Endometrium (tissue), 2 donors: Measurements from ENCODE around the gene BRD8.
"Not testable (repeated sequence)": the region's sequence is repeated elsewhere in the genome, so short reads cannot be mapped to it uniquely, and the experiment has no call there.

Experiments
- FAIRE-seq: peaks from 2 replicates; lab custom pipeline; 2012; peaks lifted over from hg19 to GRCh38; lab: Jason Lieb, UNC
- donor health status: control.
- donor health status: control.

The BRD8 gene

DNA sequence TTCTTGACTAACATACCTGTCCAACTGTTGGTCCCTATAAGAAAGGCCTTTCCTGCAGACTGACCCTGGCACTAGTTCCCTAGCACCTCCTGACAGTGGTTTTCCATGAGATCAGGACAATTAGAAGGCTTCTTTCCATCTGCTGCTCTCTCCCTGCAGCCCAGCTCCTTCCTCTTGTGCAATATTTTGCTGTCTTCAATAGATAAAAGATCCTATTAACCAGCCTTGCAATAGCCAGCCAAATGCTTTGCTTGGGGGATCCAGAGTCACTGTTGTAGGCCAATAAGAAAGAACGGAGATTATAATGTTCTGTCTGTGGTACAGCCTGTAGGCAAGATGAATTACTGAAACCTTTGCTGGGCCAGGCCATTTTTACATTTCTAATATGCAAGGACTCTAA, 20.8 kb downstream of the BRD8 start:
- no peak for FAIRE-seq

- FAIRE-seq, result not testable (repeated sequence)
Observed at GRCh38 chr5:138155977-138156376, 22.5 kb downstream of the BRD8 start.

- no peak for FAIRE-seq
Observed at GRCh38 chr5:138149530-138149929, 28.9 kb downstream of the BRD8 start.

GRCh38 chr5:138148811-138149210, 29.6 kb downstream of the BRD8 start:
- no peak for FAIRE-seq

GRCh38 chr5:138143578-138143977, 34.9 kb downstream of the BRD8 start:
- not testable (repeated sequence) for FAIRE-seq

DNA sequence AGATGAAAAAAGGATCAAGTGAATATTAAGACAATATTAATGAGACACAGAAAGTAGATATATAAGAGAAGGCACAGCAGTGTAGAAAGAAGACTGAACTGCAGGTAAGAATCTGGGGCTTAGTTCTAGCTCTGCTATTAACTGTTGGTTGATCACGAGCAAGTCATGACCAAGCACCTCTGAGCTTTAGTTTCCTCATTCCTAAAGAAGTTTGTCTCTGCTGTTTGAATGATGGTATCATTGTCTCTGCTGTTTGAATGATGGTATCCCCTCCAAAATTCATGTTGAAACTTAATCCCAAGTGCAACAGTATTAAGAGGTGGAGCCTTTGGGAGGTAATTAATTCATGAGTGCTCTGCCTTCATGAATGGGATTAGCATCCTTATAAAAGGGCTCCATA, 36.7 kb downstream of the BRD8 start:
- no peak for FAIRE-seq

- FAIRE-seq, result no peak
Observed at GRCh38 chr5:138140268-138140667, 38.2 kb downstream of the BRD8 start.

DNA sequence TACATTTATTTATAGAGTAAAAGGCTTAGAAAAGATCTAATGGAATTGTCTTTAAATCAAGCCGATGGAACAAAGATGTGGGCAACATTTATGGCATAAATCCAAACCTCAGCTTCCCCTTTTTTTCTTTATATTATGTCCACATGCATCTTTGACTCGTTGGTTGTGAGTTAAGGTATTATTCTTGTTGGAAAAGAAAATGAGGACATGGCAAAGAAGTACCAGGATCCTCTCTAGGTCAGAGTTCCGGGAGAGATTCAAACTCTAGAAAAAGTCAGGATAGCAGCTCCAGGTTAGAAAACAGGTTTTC, 38.7 kb downstream of the BRD8 start:
- FAIRE-seq, result no peak

- FAIRE-seq, result no peak
Observed at GRCh38 chr5:138138949-138139780, 39.3 kb downstream of the BRD8 start, which contains the start of gene NME5. NME5 (minus strand) TSS chr5:138139428; CDS start chr5:138138780, 648 bp downstream.

DNA sequence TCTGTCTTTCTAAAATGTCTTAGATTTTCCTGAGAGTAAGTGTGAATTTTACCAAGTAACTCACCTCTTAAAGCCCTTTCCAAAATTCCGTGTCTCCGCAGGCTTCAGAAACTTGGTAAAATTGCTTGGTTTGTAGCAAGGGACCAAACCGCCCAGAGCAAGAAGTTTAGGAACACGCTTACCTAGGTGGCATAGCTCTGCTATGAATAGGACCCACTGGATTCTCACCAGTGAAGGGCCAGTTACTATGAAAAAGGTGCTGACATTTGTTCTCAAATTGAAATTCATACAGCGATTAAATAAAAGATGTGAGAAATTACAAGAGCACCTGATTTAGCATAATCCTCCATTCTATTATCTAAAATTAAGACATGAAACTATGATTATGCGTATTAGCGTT, 45.9 kb downstream of the BRD8 start:
- FAIRE-seq, result no peak

- no peak for FAIRE-seq
Observed at GRCh38 chr5:138129347-138129746, 49.1 kb downstream of the BRD8 start.

DNA sequence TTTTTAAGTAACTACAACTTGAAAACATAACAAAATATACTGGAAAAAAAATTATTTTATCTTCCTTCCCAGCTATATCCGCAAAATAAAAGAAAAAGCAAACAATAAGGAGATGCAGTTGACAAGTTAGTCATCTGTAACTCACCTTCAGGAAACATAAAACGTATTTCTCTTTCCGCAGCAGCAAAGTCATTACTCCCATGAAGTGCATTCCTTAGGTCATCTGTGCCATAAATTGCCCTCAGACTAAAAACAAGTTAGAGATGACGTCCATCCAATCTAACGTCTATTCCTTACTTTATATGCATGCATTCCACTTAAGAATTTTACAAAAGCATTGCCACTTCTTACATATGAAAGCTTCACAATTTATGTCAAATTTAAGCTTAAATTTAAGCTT, 50.1 kb downstream of the BRD8 start:
- no peak for FAIRE-seq

- FAIRE-seq, result no peak
Observed at GRCh38 chr5:138115254-138115653, 63.2 kb downstream of the BRD8 start.

DNA sequence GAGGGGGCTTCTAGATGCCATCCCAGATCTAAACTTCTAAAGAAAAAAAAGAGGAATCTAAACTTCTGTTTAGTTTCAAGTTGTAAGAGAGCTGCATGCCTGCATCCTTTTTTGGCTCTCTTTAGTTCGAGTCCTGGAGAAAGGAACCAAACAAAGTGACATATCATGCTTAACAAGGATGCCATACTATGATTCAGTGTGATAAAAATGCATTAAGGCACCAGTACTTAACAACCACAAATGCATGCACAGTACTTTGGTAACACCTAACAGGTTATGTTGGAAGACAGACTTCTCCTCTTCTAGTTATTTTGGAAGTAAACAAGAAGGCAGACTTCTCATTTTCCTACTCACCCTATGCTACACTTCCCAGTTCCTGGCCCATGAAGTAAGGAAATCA, 66.5 kb downstream of the BRD8 start:
- FAIRE-seq, result no peak

GRCh38 chr5:138111181-138111580, 67.2 kb downstream of the BRD8 start:
- no peak for FAIRE-seq

GRCh38 chr5:138110266-138110963, 68.0 kb downstream of the BRD8 start:
- FAIRE-seq, result no peak

DNA sequence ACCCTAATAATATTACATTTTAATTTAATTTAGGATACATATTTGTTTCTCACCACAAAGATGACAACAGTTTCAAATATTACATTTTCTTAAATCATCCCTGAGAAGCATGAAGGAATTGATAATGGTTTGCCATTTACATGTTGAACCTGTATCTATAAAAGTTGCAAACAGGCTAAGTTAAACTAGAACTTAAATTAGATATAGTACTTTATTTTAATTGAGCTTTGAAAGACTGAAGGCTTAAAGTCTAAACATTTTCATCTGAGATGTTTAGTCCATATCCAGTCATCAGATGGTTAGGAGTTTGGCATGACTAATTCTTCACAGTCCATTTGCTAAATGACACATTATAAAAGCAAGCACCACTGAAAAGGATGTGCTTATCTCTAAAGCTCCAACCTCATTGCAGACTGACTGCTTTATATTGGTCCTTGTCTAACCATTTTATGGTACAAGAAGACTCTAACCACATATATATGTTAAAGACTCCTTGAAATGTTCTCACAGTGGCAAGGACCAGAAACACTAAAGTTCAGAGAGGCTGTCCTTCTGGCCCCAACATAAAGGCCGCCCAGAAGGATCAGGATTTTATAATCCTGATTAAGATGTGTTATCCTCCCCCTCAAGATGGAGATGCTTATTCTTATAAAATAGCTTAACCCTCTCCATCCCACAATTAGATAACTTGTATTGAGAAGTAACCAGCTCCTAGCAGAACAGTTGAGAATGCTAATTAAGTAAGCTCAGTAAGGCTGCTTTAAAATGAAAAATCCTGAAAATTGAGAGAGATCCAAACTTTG, 68.8 kb downstream of the BRD8 start:
- no peak for FAIRE-seq

- no peak for FAIRE-seq
Observed at GRCh38 chr5:138107213-138107612, 71.2 kb downstream of the BRD8 start.

DNA sequence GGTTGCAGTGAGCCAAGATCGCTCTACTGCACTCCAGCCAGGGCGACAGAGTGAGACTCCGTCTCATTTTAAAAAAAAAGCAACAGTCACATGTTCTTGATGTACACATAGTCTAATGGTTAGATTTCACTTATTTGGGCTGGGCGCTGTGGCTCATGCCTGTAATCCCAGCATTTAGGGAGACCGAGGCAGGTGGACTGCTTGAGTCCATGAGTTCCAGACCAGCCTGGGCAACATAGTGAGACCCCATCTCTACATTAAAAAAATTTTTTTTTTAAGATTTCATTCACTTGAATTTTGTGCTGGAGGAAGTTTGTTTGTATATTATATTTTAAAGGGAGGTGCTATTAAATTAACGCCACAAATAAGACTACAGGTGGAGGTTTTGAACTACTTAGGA, 72.7 kb downstream of the BRD8 start:
- FAIRE-seq, result no peak

DNA sequence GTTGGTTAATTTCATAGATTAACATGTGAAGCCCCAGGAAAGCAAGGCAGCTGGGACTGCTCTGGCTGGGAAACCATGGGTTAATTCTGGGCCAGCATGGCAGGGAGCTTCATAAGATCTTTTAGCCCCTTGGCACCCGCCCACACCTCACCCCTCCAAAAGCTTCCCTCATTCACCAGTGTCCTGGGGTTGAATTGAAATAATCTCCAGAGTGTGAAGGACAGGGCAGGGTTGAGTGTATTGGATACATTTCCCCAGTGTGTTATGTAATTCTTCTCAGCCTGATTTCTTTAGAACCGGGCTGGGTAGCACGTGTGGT, 75.2 kb downstream of the BRD8 start:
- no peak for FAIRE-seq

DNA sequence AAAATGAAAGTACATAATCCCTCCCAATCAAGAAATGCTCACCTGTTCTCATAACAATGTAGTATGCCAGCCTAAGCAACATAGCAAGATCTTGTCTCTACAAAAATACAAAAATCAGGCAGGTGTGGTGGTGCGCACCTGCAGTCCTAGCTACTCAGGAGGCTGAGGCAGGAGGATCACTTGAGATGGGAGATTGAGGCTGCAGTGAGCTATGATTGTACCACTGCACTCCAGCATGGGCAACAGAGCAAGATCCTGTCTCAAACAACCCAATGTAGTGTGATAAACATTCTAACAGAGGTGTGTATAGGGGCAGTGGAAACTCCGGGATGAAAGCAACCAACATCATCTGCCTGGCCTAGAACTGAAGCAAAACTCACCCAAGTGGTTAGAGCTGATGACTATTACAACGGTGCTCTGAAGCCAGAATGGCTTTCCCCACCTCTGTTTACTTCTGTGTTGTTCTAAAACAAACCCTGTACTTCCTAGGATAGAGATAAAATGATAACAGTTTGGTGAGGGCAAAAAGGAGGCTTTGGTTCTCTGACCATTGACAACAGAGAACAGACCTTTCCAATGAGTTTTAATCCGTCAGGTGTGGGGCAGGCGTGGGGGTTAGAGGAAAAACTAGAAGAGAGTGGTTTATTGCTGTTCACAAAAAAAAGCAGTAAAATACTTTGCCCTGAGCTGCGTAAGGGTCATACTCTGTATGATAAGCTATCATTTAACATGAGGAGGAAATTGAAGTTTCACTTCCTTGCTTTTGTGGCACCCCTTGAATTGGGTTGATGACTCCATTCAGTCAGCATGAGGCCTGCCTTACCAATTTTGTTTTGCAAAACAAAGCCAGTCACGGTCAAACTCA, 75.7 kb downstream of the BRD8 start:
- FAIRE-seq, result no peak
